Mesothelial cell of epicardium (in vitro differentiated cells): Measurements from ENCODE around the gene AGFG1. TPM values are rescaled to one million over a fixed set of nuclear protein-coding genes. Genes with fewer than 3 reads are reported as not detected.

Source experiments
- DNase-seq, 2 experiments: peaks; one replicate each; pipeline ENCODE4 v3.0.0; 2021; ENCODE audit warnings: low spot score in 2 of 2; ENCODE audit not compliant: unreplicated experiment in 2 of 2
- H3K27ac Mint-ChIP-seq: 2 replicates; pipeline ENCODE4 v1.8.0; 2021; ENCODE audit warnings: mixed read lengths
- H3K27me3 Mint-ChIP-seq: 2 replicates; pipeline ENCODE4 v1.8.0; 2021; ENCODE audit warnings: low read depth, mixed read lengths
- H3K36me3 Mint-ChIP-seq: 2 replicates; pipeline ENCODE4 v1.8.0; 2021; ENCODE audit warnings: mixed read lengths
- H3K4me1 Mint-ChIP-seq: 2 replicates; pipeline ENCODE4 v1.8.0; 2021; ENCODE audit warnings: mixed read lengths
- H3K4me3 Mint-ChIP-seq: 2 replicates; pipeline ENCODE4 v1.8.0; 2021; ENCODE audit warnings: mild to moderate bottlenecking, moderate library complexity, mixed read lengths
- H3K9me3 Mint-ChIP-seq: 2 replicates; pipeline ENCODE4 v1.8.0; 2021; ENCODE audit warnings: mixed read lengths
- CTCF ChIP-seq: fragments of 200-600 bp; sonication (generic); IDR thresholded peaks from one replicate; pipeline ENCODE4 v1.5.0; 2021; ENCODE audit warnings: antibody characterized with exemption; ENCODE audit not compliant: unreplicated experiment
- total RNA-seq: library from RNA; stranded (reverse); gene quantifications from 3 replicates; pipeline ENCODE4 v1.2.1, GENCODE V29; 2021

Gene AGFG1
- total RNA-seq, 1 donor from 2014 or later = 59.3 TPM

- no peak overlapping the region for H3K4me3 Mint-ChIP-seq
- H3K36me3 Mint-ChIP-seq = no peaks in the 10 kb centered on the region
- peaks cover 3% of the 10 kb centered on the region for H3K9me3 Mint-ChIP-seq
- no peak for TF ChIP-seq CTCF
- no peaks in the 10 kb centered on the region for H3K27me3 Mint-ChIP-seq
- no peak overlapping the region for H3K27ac Mint-ChIP-seq
- peaks cover 7% of the 10 kb centered on the region for H3K4me1 Mint-ChIP-seq
- no peak for DNase-seq
These were observed 98.7 kb downstream of the AGFG1 start for GRCh38 chr2:227570615-227571014.

- Mint-ChIP-seq H3K27me3 (no peaks in the 10 kb centered on the region), H3K9me3 (peaks cover 3% of the 10 kb centered on the region), H3K27ac (no peak overlapping the region), H3K4me3 (no peak overlapping the region), H3K36me3 (no peaks in the 10 kb centered on the region), H3K4me1 (no peaks in the 10 kb centered on the region)
- DNase-seq = no peak
- no peak for TF ChIP-seq CTCF
These were observed 104.2 kb downstream of the AGFG1 start for GRCh38 chr2:227576110-227576509.

GRCh38 chr2:227576812-227577211 lies 104.9 kb downstream of the AGFG1 start:
- no peaks in the 10 kb centered on the region for H3K27me3 Mint-ChIP-seq
- H3K4me1 Mint-ChIP-seq = no peaks in the 10 kb centered on the region
- DNase-seq = no peak
- H3K36me3 Mint-ChIP-seq = no peaks in the 10 kb centered on the region
- no peak overlapping the region for H3K27ac Mint-ChIP-seq
- H3K4me3 Mint-ChIP-seq = no peak overlapping the region
- TF ChIP-seq CTCF = no peak
- H3K9me3 Mint-ChIP-seq = no peaks in the 10 kb centered on the region

GRCh38 chr2:227577555-227577954 lies 105.6 kb downstream of the AGFG1 start:
- DNase-seq = no peak
- Mint-ChIP-seq H3K9me3 (peaks cover 7% of the 10 kb centered on the region), H3K4me1 (no peaks in the 10 kb centered on the region), H3K36me3 (peaks cover under 1% of the 10 kb centered on the region), H3K27me3 (no peaks in the 10 kb centered on the region), H3K27ac (no peak overlapping the region), H3K4me3 (no peak overlapping the region)
- no peak for TF ChIP-seq CTCF

- Mint-ChIP-seq H3K27me3 (no peaks in the 10 kb centered on the region), H3K4me3 (no peak overlapping the region), H3K27ac (no peak overlapping the region), H3K9me3 (peaks cover 11% of the 10 kb centered on the region), H3K4me1 (no peaks in the 10 kb centered on the region), H3K36me3 (peaks cover 3% of the 10 kb centered on the region)
- no peak for TF ChIP-seq CTCF
- DNase-seq = no peak
These were observed 106.7 kb downstream of the AGFG1 start for GRCh38 chr2:227578642-227579041.

GRCh38 chr2:227579791-227580190 lies 107.8 kb downstream of the AGFG1 start:
- Mint-ChIP-seq H3K4me3 (no peak overlapping the region), H3K27me3 (no peaks in the 10 kb centered on the region), H3K36me3 (peaks cover 3% of the 10 kb centered on the region), H3K9me3 (peaks cover 11% of the 10 kb centered on the region), H3K4me1 (no peaks in the 10 kb centered on the region), H3K27ac (no peak overlapping the region)
- no peak for TF ChIP-seq CTCF
- DNase-seq = no peak
